H9 (cell line): ENCODE data around the gene CARD11. TPM values are rescaled to one million over a fixed set of nuclear protein-coding genes. Genes with fewer than 3 reads are reported as not detected.

Source experiments
- DNase-seq: peaks from one replicate; pipeline ENCODE4 v3.0.0-alpha.2; 2017
- H2AFZ ChIP-seq: one replicate; pipeline ENCODE4 v1.6.1; 2013; ENCODE audit warnings: mild to moderate bottlenecking, low read length, control low read depth, moderate library complexity
- H2AK5ac ChIP-seq: 2 replicates; pipeline ENCODE4 v1.6.1; 2013; ENCODE audit warnings: low read length, control low read depth, mixed read lengths; ENCODE audit not compliant: insufficient read length
- H2BK120ac ChIP-seq: one replicate; pipeline ENCODE4 v1.6.1; 2013; ENCODE audit warnings: low read depth, mild to moderate bottlenecking, low read length, control low read depth, inconsistent platforms; ENCODE audit not compliant: poor library complexity, severe bottlenecking
- H2BK12ac ChIP-seq: 2 replicates; pipeline ENCODE4 v1.6.1; 2013; ENCODE audit warnings: low read length, control low read depth, mixed read lengths, low read depth; ENCODE audit not compliant: insufficient read length
- H2BK15ac ChIP-seq: 2 replicates; pipeline ENCODE4 v1.6.1; 2013; ENCODE audit warnings: low read depth, low read length, control low read depth
- H2BK20ac ChIP-seq: one replicate; pipeline ENCODE4 v1.6.1; 2013; ENCODE audit warnings: low read depth, mild to moderate bottlenecking, low read length, control low read depth, inconsistent platforms; ENCODE audit not compliant: poor library complexity, severe bottlenecking
- H2BK5ac ChIP-seq: 2 replicates; pipeline ENCODE4 v1.6.1; 2013; ENCODE audit warnings: low read length, control low read depth, mixed read lengths; ENCODE audit not compliant: insufficient read length
- H3K14ac ChIP-seq: 2 replicates; pipeline ENCODE4 v1.6.1; 2013; ENCODE audit warnings: low read length, control low read depth; ENCODE audit not compliant: insufficient read depth
- H3K18ac ChIP-seq: 2 replicates; pipeline ENCODE4 v1.6.1; 2013; ENCODE audit warnings: low read depth, mild to moderate bottlenecking, mixed read lengths, low read length, control low read depth; ENCODE audit not compliant: insufficient read length
- H3K23ac ChIP-seq: 2 replicates; pipeline ENCODE4 v1.6.1; 2013; ENCODE audit warnings: low read length, control low read depth, mixed read lengths, low read depth; ENCODE audit not compliant: insufficient read length
- H3K23me2 ChIP-seq: 2 replicates; pipeline ENCODE4 v1.6.1; 2013; ENCODE audit warnings: low read depth, mild to moderate bottlenecking, mixed read lengths, low read length, control low read depth; ENCODE audit not compliant: insufficient read length, poor library complexity, severe bottlenecking
- H3K27ac ChIP-seq: 2 replicates; pipeline ENCODE4 v1.5.1; 2013; ENCODE audit warnings: low read length, control low read depth, mixed read lengths, low read depth; ENCODE audit not compliant: insufficient read length
- H3K27me3 ChIP-seq: 2 replicates; pipeline ENCODE4 v1.6.1; 2013; ENCODE audit warnings: low read length, control low read depth, inconsistent platforms; ENCODE audit not compliant: insufficient read depth
- H3K4ac ChIP-seq: 2 replicates; pipeline ENCODE4 v1.6.1; 2013; ENCODE audit warnings: low read depth, mild to moderate bottlenecking, control low read depth, inconsistent platforms, low read length, moderate library complexity
- H3K4me1 ChIP-seq: 2 replicates; pipeline ENCODE4 v1.6.1; 2013; ENCODE audit warnings: low read length, control low read depth, inconsistent platforms; ENCODE audit not compliant: insufficient read depth
- H3K4me2 ChIP-seq: 2 replicates; pipeline ENCODE4 v1.6.1; 2013; ENCODE audit warnings: low read length, control low read depth, mixed read lengths; ENCODE audit not compliant: insufficient read length, insufficient read depth
- H3K56ac ChIP-seq: 2 replicates; pipeline ENCODE4 v1.6.1; 2013; ENCODE audit warnings: low read depth, mild to moderate bottlenecking, mixed read lengths, low read length, control low read depth; ENCODE audit not compliant: insufficient read length
- H3K79me1 ChIP-seq: 2 replicates; pipeline ENCODE4 v1.6.1; 2013; ENCODE audit warnings: low read depth, mild to moderate bottlenecking, moderate library complexity, low read length, control low read depth, inconsistent platforms; ENCODE audit not compliant: insufficient read depth, poor library complexity, severe bottlenecking
- H3K79me2 ChIP-seq: 2 replicates; pipeline ENCODE4 v1.6.1; 2013; ENCODE audit warnings: low read length, control low read depth, inconsistent platforms; ENCODE audit not compliant: insufficient read depth
- H3K9ac ChIP-seq: 2 replicates; pipeline ENCODE4 v1.6.1; 2013; ENCODE audit warnings: low read length, control low read depth, mixed read lengths; ENCODE audit not compliant: insufficient read length; ENCODE audit errors: extremely low read depth
- H3K9me3 ChIP-seq: one replicate; pipeline ENCODE4 v1.6.1; 2013; ENCODE audit warnings: low read depth, low read length, inconsistent platforms; ENCODE audit not compliant: control insufficient read depth
- H3T11ph ChIP-seq: one replicate; pipeline ENCODE4 v1.6.1; 2013; ENCODE audit warnings: mild to moderate bottlenecking, low read length, control low read depth, inconsistent platforms
- H4K20me1 ChIP-seq: one replicate; pipeline ENCODE4 v1.6.1; 2013; ENCODE audit not compliant: control insufficient read depth, insufficient read length, insufficient read depth
- H4K5ac ChIP-seq: 2 replicates; pipeline ENCODE4 v1.6.1; 2013; ENCODE audit warnings: low read depth, mild to moderate bottlenecking, mixed read lengths, low read length, control low read depth; ENCODE audit not compliant: insufficient read length
- H4K8ac ChIP-seq: replicated peaks from 2 replicates; pipeline ENCODE4 v1.6.1; 2013; ENCODE audit warnings: low read length, control low read depth, mixed read lengths, low read depth; ENCODE audit not compliant: insufficient read length
- H4K91ac ChIP-seq: 2 replicates; pipeline ENCODE4 v1.6.1; 2013; ENCODE audit warnings: low read depth, mild to moderate bottlenecking, moderate library complexity, mixed read lengths, low read length, control low read depth; ENCODE audit not compliant: insufficient read length
- H3K27ac Mint-ChIP-seq, 3 experiments: 2 replicates in 2 of 3; 3 replicates in 1 of 3; pipeline ENCODE4 v1.8.0; 2020 to 2021; ENCODE audit warnings: mixed read lengths in 3 of 3, mild to moderate bottlenecking in 1 of 3, moderate library complexity in 1 of 3
- H3K27me3 Mint-ChIP-seq: 2 replicates; pipeline ENCODE4 v1.8.0; 2021; ENCODE audit warnings: low read depth, mild to moderate bottlenecking, moderate library complexity, mixed read lengths
- H3K36me3 Mint-ChIP-seq, 3 experiments: 2 replicates in 2 of 3; 3 replicates in 1 of 3; pipeline ENCODE4 v1.8.0; 2020 to 2021; ENCODE audit warnings: low read depth in 3 of 3, mixed read lengths in 3 of 3; ENCODE audit not compliant: insufficient read depth in 1 of 3
- H3K4me1 Mint-ChIP-seq, 2 experiments: 2 replicates each; pipeline ENCODE4 v1.8.0; 2020; ENCODE audit warnings: mixed read lengths in 2 of 2
- H3K4me3 Mint-ChIP-seq, 2 experiments: 2 replicates in 1 of 2; 3 replicates in 1 of 2; pipeline ENCODE4 v1.8.0; 2020 to 2021; ENCODE audit warnings: mild to moderate bottlenecking in 2 of 2, mixed read lengths in 2 of 2, moderate library complexity in 1 of 2
- H3K9me3 Mint-ChIP-seq, 2 experiments: 2 replicates in 1 of 2; 3 replicates in 1 of 2; pipeline ENCODE4 v1.8.0; 2020; ENCODE audit warnings: mild to moderate bottlenecking in 2 of 2, mixed read lengths in 2 of 2, moderate library complexity in 1 of 2
- CTCF ChIP-seq: fragments of 200-600 bp; sonication (generic); conservative IDR thresholded peaks from 3 replicates; pipeline ENCODE4 v1.8.0; 2021; ENCODE audit warnings: antibody characterized with exemption, mild to moderate bottlenecking
- WGBS: extraction: QIAGEN DNeasy Blood & Tissue Kit; methylation state at CpG from one replicate; pipeline ENCODE4 v1.1.7; 2013; ENCODE audit warnings: missing lambda C conversion rate, low lambda C conversion rate, mixed read lengths; ENCODE audit not compliant: insufficient read length; ENCODE audit errors: extremely low coverage; 5-methylcytosine and 5-hydroxymethylcytosine counted together
- total RNA-seq: library from RNA; stranded (reverse); gene quantifications from 2 replicates; pipeline ENCODE4 v1.2.1, GENCODE V29; 2021

Gene CARD11
- total RNA-seq, 1 experiment from 2014 or later, result 20.0 TPM

GRCh38 chr7:2915023-2915422, 128.6 kb downstream of the CARD11 start:
- H3K27me3 ChIP-seq, result no peaks in the 10 kb centered on the region
- H3K9ac ChIP-seq, result no peak overlapping the region
- no peaks in the 10 kb centered on the region for H3K79me2 ChIP-seq
- H3K4ac ChIP-seq, result no peak overlapping the region
- no peaks in the 10 kb centered on the region for H4K20me1 ChIP-seq
- no peaks in the 10 kb centered on the region for H3K79me1 ChIP-seq
- Mint-ChIP-seq H3K4me1 (peaks cover 5 to 8% of the 10 kb centered on the region in 2 experiments; a peak in 2 of 4 replicates), H3K4me3 (no peak overlapping the region), H3K27ac (no peak overlapping the region), H3K9me3 (no peaks in the 10 kb centered on the region), H3K36me3 (peaks cover 5 to 28% (median 14%) of the 10 kb centered on the region in 3 experiments; a peak in 5 of 7 replicates), H3K27me3 (no peaks in the 10 kb centered on the region)
- H3K18ac ChIP-seq, result no peak overlapping the region
- no peak overlapping the region for H2AK5ac ChIP-seq
- H4K91ac ChIP-seq, result no peak overlapping the region
- no peak for TF ChIP-seq CTCF
- no peak overlapping the region for H3T11ph ChIP-seq
- WGBS, result no CpG with 5 or more reads among the region's 16 CpGs
- no peak for DNase-seq
- no peak overlapping the region for H4K5ac ChIP-seq
- no peak overlapping the region for H2BK120ac ChIP-seq
- no peak overlapping the region for H2BK5ac ChIP-seq
- no peak overlapping the region for H2AFZ ChIP-seq
- H3K23me2 ChIP-seq, result no peaks in the 10 kb centered on the region
- H3K23ac ChIP-seq, result no peak overlapping the region
- no peak overlapping the region for H3K4me2 ChIP-seq
- no peak overlapping the region for H2BK20ac ChIP-seq
- no peak overlapping the region for H3K14ac ChIP-seq
- H3K56ac ChIP-seq, result no peak overlapping the region
- no peak overlapping the region for H2BK12ac ChIP-seq
- no peak overlapping the region for H2BK15ac ChIP-seq
- no peak overlapping the region for H4K8ac ChIP-seq
- H3K9me3 ChIP-seq, result no peaks in the 10 kb centered on the region
- H3K27ac ChIP-seq, result no peak overlapping the region
- H3K4me1 ChIP-seq, result no peaks in the 10 kb centered on the region
